Jurkat, Clone E6-1 (cell line): ENCODE results near the gene CCL16.
A peak's percentile ranks its signal among the peaks of the same experiment; 100 is the strongest.
"Not testable (repeated sequence)": the region's sequence is repeated elsewhere in the genome, so short reads cannot be mapped to it uniquely, and the experiment has no call there.

Experiments
- DNase-seq: peaks from one replicate; pipeline ENCODE4 v3.0.0-alpha.2; 2011; ENCODE audit warnings: low read depth, low spot score
- H3K4me3 ChIP-seq: 2 replicates; pipeline ENCODE4 v1.5.1; 2011; ENCODE audit warnings: mild to moderate bottlenecking, low read length, control low read depth, moderate library complexity

CCL16 gene

GRCh38 chr17:35995346-35995745, 14.0 kb upstream of the CCL16 start:
- not testable (repeated sequence) for DNase-seq, H3K4me3 ChIP-seq

GRCh38 chr17:35991075-35991474, 9.8 kb upstream of the CCL16 start:
- DNase-seq, result no peak
- H3K4me3 ChIP-seq, result no peak overlapping the region

GRCh38 chr17:35988164-35988563, 6.9 kb upstream of the CCL16 start:
- H3K4me3 ChIP-seq, result no peak overlapping the region
- DNase-seq, result no peak

- no peak within 1 kb of the TSS for H3K4me3 ChIP-seq
Observed at GRCh38 chr17:35986643-35987042, 5.3 kb upstream of the CCL16 start, which contains the start of gene CCL14. TSS of gene CCL14 (minus strand) at chr17:35986729. CDS start at chr17:35986649, 80 bp downstream.

GRCh38 chr17:35984140-35984539, 2.8 kb upstream of the CCL16 start:
- DNase-seq, result no peak
- no peak overlapping the region for H3K4me3 ChIP-seq

More at GRCh38 chr17:35986643-35987042, 5.3 kb upstream of the CCL16 start, which contains the start of gene CCL14:
- DNase-seq, result no peak

- DNase-seq, result no peak
Observed at GRCh38 chr17:35982409-35983191, 1.3 kb upstream of the CCL16 start.

GRCh38 chr17:35981908-35982330, 622 bp upstream of the CCL16 start:
- no peak for DNase-seq
- no peak overlapping the region for H3K4me3 ChIP-seq

More at GRCh38 chr17:35982409-35983191, 1.3 kb upstream of the CCL16 start:
- no peak overlapping the region for H3K4me3 ChIP-seq

- no peak overlapping the region for H3K4me3 ChIP-seq
- DNase-seq, result no peak
Observed at GRCh38 chr17:35978346-35978745, 3.0 kb downstream of the CCL16 start.

- H3K4me3 ChIP-seq, result no peak overlapping the region
- DNase-seq, result no peak
Observed at GRCh38 chr17:35977509-35977908, 3.8 kb downstream of the CCL16 start.

- DNase-seq, result no peak
Observed at GRCh38 chr17:35973333-35974260, 7.7 kb downstream of the CCL16 start.

GRCh38 chr17:35972945-35973332, 8.4 kb downstream of the CCL16 start:
- no peak overlapping the region for H3K4me3 ChIP-seq
- no peak for DNase-seq

More at GRCh38 chr17:35973333-35974260, 7.7 kb downstream of the CCL16 start:
- H3K4me3 ChIP-seq, result no peak overlapping the region

GRCh38 chr17:35972535-35972934, 8.8 kb downstream of the CCL16 start:
- no peak for DNase-seq
- H3K4me3 ChIP-seq, result no peak overlapping the region

GRCh38 chr17:35972066-35972465, 9.2 kb downstream of the CCL16 start:
- H3K4me3 ChIP-seq, result no peak overlapping the region
- DNase-seq, result no peak

- no peak overlapping the region for H3K4me3 ChIP-seq
- peak; percentile 71 for DNase-seq
Observed at GRCh38 chr17:35969558-35970380, 11.5 kb downstream of the CCL16 start.

- H3K4me3 ChIP-seq, result no peak overlapping the region
- DNase-seq, result no peak
Observed at GRCh38 chr17:35968520-35969054, 12.7 kb downstream of the CCL16 start.

GRCh38 chr17:35965272-35965671, 16.0 kb downstream of the CCL16 start:
- DNase-seq, result no peak
- H3K4me3 ChIP-seq, result no peak overlapping the region

GRCh38 chr17:35963663-35964062, 17.6 kb downstream of the CCL16 start:
- H3K4me3 ChIP-seq, result no peak overlapping the region
- DNase-seq, result no peak

GRCh38 chr17:35953720-35954119, 27.6 kb downstream of the CCL16 start:
- DNase-seq, result no peak

GRCh38 chr17:35949401-35949800, 31.9 kb downstream of the CCL16 start:
- no peak for DNase-seq

More at GRCh38 chr17:35953720-35954119, 27.6 kb downstream of the CCL16 start:
- H3K4me3 ChIP-seq, result no peak overlapping the region

More at GRCh38 chr17:35949401-35949800, 31.9 kb downstream of the CCL16 start:
- H3K4me3 ChIP-seq, result no peak overlapping the region
